SU-DHL-6 (cell line): ENCODE results near the gene BRIP1.

ENCODE experiments used
- H2AFZ ChIP-seq: fragments of 200-600 bp; sonication (generic); 2 replicates; pipeline ENCODE4 v1.6.1; 2014; ENCODE audit warnings: low read depth, mild to moderate bottlenecking, moderate library complexity, mixed read lengths, antibody characterized with exemption, low read length; ENCODE audit not compliant: severe bottlenecking
- H3F3A ChIP-seq: fragments of 200-600 bp; shearing (Covaris generic); 2 replicates; pipeline ENCODE4 v1.6.0; 2016; ENCODE audit warnings: antibody characterized with exemption, mild to moderate bottlenecking; ENCODE audit not compliant: insufficient read depth
- H3K27ac ChIP-seq: fragments of 200-600 bp; sonication (generic); 2 replicates; pipeline ENCODE4 v1.5.1; 2016; ENCODE audit warnings: low read depth, mild to moderate bottlenecking, low read length, moderate library complexity, mixed read lengths
- H3K27me3 ChIP-seq: fragments of 200-600 bp; sonication (generic), shearing (Covaris generic); 2 replicates; pipeline ENCODE4 v1.6.0; 2014; ENCODE audit warnings: mild to moderate bottlenecking, low read length
- H3K36me3 ChIP-seq: fragments of 200-600 bp; sonication (generic); 2 replicates; pipeline ENCODE4 v1.6.1; 2014; ENCODE audit warnings: mild to moderate bottlenecking, low read length, mixed read lengths
- H3K4me2 ChIP-seq: fragments of 300-600, 200-600 bp; shearing (Covaris generic), sonication (generic); 2 replicates; pipeline ENCODE4 v1.6.0; 2014; ENCODE audit warnings: low read length, low read depth, mild to moderate bottlenecking; ENCODE audit not compliant: poor library complexity, severe bottlenecking
- H3K4me3 ChIP-seq: fragments of 200-600 bp; sonication (generic); 2 replicates; pipeline ENCODE4 v1.5.1; 2014; ENCODE audit warnings: antibody characterized with exemption, low read length, mild to moderate bottlenecking, mixed read lengths; ENCODE audit not compliant: insufficient read depth, poor library complexity, severe bottlenecking
- H3K79me2 ChIP-seq: fragments of 200-600 bp; sonication (generic); 2 replicates; pipeline ENCODE4 v1.6.1; 2014; ENCODE audit warnings: mild to moderate bottlenecking, low read length, moderate library complexity; ENCODE audit not compliant: insufficient read depth
- H3K9ac ChIP-seq: fragments of 200-600 bp; sonication (generic); 2 replicates; pipeline ENCODE4 v1.7.0; 2014; ENCODE audit warnings: mild to moderate bottlenecking, low read length
- H3K9me2 ChIP-seq: fragments of 200-600 bp; sonication (generic); replicated peaks from 2 replicates; pipeline ENCODE4 v1.6.1; 2014; ENCODE audit warnings: low read length; ENCODE audit not compliant: insufficient read depth
- H3K9me3 ChIP-seq: fragments of 200-600 bp; sonication (generic); 2 replicates; pipeline ENCODE4 v1.6.1; 2014; ENCODE audit warnings: low read length, mixed read lengths; ENCODE audit not compliant: insufficient read depth
- H4K20me1 ChIP-seq: fragments of 200-600 bp; sonication (generic); 2 replicates; pipeline ENCODE4 v1.6.1; 2014; ENCODE audit warnings: low read depth, mild to moderate bottlenecking, antibody characterized with exemption, low read length, moderate library complexity, mixed read lengths
- CTCF ChIP-seq: fragments of 200-600 bp; sonication (generic); IDR thresholded peaks from one replicate; pipeline ENCODE4 v1.5.1; 2017; ENCODE audit warnings: antibody characterized with exemption, mild to moderate bottlenecking, low read length, moderate library complexity; ENCODE audit not compliant: insufficient read depth, poor library complexity, severe bottlenecking
- EZH2phosphoT487 ChIP-seq: fragments of 200-600 bp; sonication (generic), shearing (Covaris generic); conservative IDR thresholded peaks from 2 replicates; pipeline ENCODE4 v1.6.1; 2018; ENCODE audit warnings: mild to moderate bottlenecking, antibody characterized with exemption, low read length, moderate library complexity, mixed read lengths

The BRIP1 gene

GRCh38 chr17:61877837-61878236 is 14.5 kb upstream of the BRIP1 start:
- Histone ChIP-seq H3K9ac (no peak overlapping the region), H3K9me2 (no peaks in the 10 kb centered on the region), H4K20me1 (no peaks in the 10 kb centered on the region), H3K9me3 (no peaks in the 10 kb centered on the region), H3K4me2 (no peak overlapping the region), H3F3A (no peaks in the 10 kb centered on the region; the same call in 1 of the 2 replicates), H2AFZ (no peak overlapping the region), H3K27ac (no peak overlapping the region), H3K27me3 (no peaks in the 10 kb centered on the region), H3K79me2 (no peaks in the 10 kb centered on the region), H3K36me3 (peaks cover 14% of the 10 kb centered on the region; the same call in 1 of the 2 replicates), H3K4me3 (no peak overlapping the region)
- TF ChIP-seq CTCF: no peak
- no peak for TF ChIP-seq EZH2phosphoT487

DNA sequence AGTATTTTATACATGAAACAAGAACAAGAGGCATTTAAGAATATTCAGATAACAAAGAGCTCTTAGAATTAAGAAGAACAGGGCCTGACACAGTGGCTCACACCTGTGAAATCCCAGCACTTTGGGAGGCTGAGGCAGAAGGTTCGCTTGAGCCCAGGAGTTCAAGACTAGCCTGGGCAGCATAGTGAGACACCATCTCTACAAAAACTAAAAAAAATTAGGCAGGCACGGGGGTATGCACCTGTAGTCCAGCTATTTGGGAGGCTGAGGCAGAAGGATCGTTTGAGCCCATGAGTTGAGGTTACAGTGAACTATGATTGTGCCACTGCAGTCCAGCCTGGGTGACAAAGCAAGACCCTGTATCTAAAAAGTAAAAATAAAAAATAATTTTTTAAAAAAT is 12.5 kb upstream of the BRIP1 start:
- H2AFZ ChIP-seq: no peak overlapping the region
- H3K9me2 ChIP-seq: no peaks in the 10 kb centered on the region
- H3K36me3 ChIP-seq: peaks cover 21% of the 10 kb centered on the region; the same call in 1 of the 2 replicates
- no peaks in the 10 kb centered on the region for H3K27me3 ChIP-seq
- H3K27ac ChIP-seq: no peak overlapping the region
- H3K9me3 ChIP-seq: no peaks in the 10 kb centered on the region
- no peaks in the 10 kb centered on the region for H4K20me1 ChIP-seq
- TF ChIP-seq CTCF (no peak), EZH2phosphoT487 (no peak)
- no peaks in the 10 kb centered on the region; the same call in 1 of the 2 replicates for H3F3A ChIP-seq
- no peaks in the 10 kb centered on the region for H3K79me2 ChIP-seq
- no peak overlapping the region for H3K4me3 ChIP-seq
- H3K4me2 ChIP-seq: no peak overlapping the region
- no peak overlapping the region for H3K9ac ChIP-seq

DNA sequence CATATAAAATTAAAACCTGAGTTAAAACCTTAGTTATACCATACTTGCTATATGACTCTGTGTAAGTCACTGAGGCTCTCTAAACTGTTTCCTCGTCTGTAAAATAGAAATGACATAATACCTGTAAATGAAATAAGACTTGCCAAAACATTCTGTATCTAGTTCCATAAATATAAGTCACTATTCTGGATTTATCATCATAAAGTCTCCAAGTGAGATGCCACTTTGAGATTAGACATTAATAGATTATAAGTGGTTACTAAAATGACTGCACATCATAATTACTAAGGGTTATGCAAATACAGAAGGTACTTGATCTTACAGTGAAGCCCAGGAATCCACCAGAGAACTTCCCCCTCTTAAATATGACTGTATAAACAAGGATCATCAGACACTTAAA is 12.0 kb upstream of the BRIP1 start:
- Histone ChIP-seq H3K36me3 (peaks cover 21% of the 10 kb centered on the region; the same call in 1 of the 2 replicates), H3K27ac (no peak overlapping the region)

More for the DNA sequence above, 12.0 kb upstream of the BRIP1 start:
- no peaks in the 10 kb centered on the region for H3K79me2 ChIP-seq
- H2AFZ ChIP-seq: no peak overlapping the region
- no peak overlapping the region for H3K9ac ChIP-seq
- H3K27me3 ChIP-seq: no peaks in the 10 kb centered on the region
- H4K20me1 ChIP-seq: no peaks in the 10 kb centered on the region
- no peak overlapping the region for H3K4me2 ChIP-seq
- H3K9me3 ChIP-seq: no peaks in the 10 kb centered on the region
- H3K4me3 ChIP-seq: no peak overlapping the region
- TF ChIP-seq CTCF: no peak
- no peak for TF ChIP-seq EZH2phosphoT487
- no peaks in the 10 kb centered on the region for H3K9me2 ChIP-seq
- no peaks in the 10 kb centered on the region; the same call in 1 of the 2 replicates for H3F3A ChIP-seq
